Endothelial cell of umbilical vein (primary cell): ENCODE results near the gene CEP128.

Experiments used
- EZH2 ChIP-seq: IDR thresholded peaks from 2 replicates; pipeline ENCODE4 v1.6.1; 2012; ENCODE audit warnings: borderline replicate concordance, low read depth, mild to moderate bottlenecking, moderate library complexity, low read length, inconsistent platforms; ENCODE audit not compliant: severe bottlenecking
- FOS ChIP-seq: IDR thresholded peaks from 2 replicates; pipeline ENCODE4 v1.6.1; 2011; ENCODE audit warnings: mild to moderate bottlenecking, low read length, moderate library complexity, borderline replicate concordance; ENCODE audit not compliant: insufficient read depth
- MYC ChIP-seq: IDR thresholded peaks from one replicate; pipeline ENCODE4 v1.6.1; 2011; ENCODE audit warnings: mild to moderate bottlenecking, low read depth, low read length
- POLR2A ChIP-seq: IDR thresholded peaks from 2 replicates; pipeline ENCODE4 v1.6.1; 2012; ENCODE audit warnings: low read depth, mild to moderate bottlenecking, control low read depth, low read length
- POLR2AphosphoS5 ChIP-seq: IDR thresholded peaks from 2 replicates; pipeline ENCODE4 v1.6.1; 2012; ENCODE audit warnings: low read depth, mild to moderate bottlenecking, control low read depth, low read length, moderate library complexity; ENCODE audit not compliant: insufficient read depth
- TF ChIP-seq, protein P1 (sequence below), 2 donors: IDR thresholded peaks; 1 replicate in 1 of 2; 2 replicates in 1 of 2; pipeline ENCODE4 v1.5.1; 2011; ENCODE audit warnings: low read length in 2 of 2, mild to moderate bottlenecking in 2 of 2, moderate library complexity in 2 of 2, control low read depth in 1 of 2, inconsistent platforms in 1 of 2, low read depth in 1 of 2; ENCODE audit not compliant: insufficient read depth in 1 of 2; ENCODE audit errors: extremely low read depth in 1 of 2
- TF ChIP-seq, protein P2 (sequence below): IDR thresholded peaks from 2 replicates; pipeline ENCODE4 v1.6.1; 2011; ENCODE audit not compliant: insufficient read depth, insufficient read length

DNA sequence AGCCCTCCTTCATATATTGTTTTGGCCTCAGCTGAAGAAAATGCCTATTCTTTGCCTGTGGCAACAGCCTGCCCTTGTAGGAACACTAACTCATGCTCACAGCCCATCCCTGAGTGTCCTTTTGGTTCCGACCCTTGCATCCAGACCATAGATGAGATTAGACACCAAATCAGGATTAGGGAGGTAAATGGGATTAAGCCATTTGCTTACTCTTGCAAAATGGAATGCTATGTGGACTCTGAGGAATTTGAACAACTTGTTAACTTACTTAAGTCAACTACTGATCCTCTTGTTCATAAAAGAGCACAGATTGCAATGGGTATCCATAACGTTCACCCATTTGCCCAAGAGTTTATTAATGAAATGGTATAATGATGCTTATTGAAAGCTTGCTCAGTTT is 41.2 kb upstream of the CEP128 start:
- TF ChIP-seq POLR2AphosphoS5, result no peak
- TF ChIP-seq MYC, result no peak
- TF ChIP-seq, protein P1, sequence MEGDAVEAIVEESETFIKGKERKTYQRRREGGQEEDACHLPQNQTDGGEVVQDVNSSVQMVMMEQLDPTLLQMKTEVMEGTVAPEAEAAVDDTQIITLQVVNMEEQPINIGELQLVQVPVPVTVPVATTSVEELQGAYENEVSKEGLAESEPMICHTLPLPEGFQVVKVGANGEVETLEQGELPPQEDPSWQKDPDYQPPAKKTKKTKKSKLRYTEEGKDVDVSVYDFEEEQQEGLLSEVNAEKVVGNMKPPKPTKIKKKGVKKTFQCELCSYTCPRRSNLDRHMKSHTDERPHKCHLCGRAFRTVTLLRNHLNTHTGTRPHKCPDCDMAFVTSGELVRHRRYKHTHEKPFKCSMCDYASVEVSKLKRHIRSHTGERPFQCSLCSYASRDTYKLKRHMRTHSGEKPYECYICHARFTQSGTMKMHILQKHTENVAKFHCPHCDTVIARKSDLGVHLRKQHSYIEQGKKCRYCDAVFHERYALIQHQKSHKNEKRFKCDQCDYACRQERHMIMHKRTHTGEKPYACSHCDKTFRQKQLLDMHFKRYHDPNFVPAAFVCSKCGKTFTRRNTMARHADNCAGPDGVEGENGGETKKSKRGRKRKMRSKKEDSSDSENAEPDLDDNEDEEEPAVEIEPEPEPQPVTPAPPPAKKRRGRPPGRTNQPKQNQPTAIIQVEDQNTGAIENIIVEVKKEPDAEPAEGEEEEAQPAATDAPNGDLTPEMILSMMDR (IDR thresholded peaks at IDR 0.05; ENCODE audit: extremely low read depth in 1 of 2, insufficient read depth in 1 of 2, low read depth in 1 of 2, low read length in 2 of 2), result no peak
- no peak for TF ChIP-seq EZH2
- no peak for TF ChIP-seq FOS
- no peak for TF ChIP-seq POLR2A
- TF ChIP-seq, protein P2, sequence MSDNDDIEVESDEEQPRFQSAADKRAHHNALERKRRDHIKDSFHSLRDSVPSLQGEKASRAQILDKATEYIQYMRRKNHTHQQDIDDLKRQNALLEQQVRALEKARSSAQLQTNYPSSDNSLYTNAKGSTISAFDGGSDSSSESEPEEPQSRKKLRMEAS, result no peak
